Measurements from ENCODE around the gene HS3ST3A1. TPM values are rescaled to one million over a fixed set of nuclear protein-coding genes. Genes with fewer than 3 reads are reported as not detected.

The HS3ST3A1 gene
- total and polyA plus RNA-seq, 2 experiments from 2014 or later = 1.2 to 1.5 TPM

DNA sequence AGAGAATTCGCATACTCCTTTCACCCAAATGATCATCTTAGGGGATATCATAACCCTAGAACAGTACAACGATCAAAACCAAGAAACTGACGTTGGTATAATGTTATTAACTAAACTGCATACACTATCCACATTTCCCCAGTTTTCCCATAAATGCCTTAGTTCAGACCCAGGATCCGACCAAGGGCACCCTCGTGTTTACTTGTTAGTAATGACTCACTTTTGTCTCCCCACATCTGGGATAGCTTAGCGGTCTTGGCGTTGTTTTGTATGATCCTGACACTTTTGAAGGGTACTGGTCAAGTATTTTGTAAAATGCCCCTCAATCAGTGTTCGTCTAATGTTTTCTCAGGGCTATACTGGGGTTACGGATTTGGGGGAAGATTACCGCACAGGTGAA is 8.0 kb downstream of the HS3ST3A1 start:
- TF ChIP-seq, protein P1, sequence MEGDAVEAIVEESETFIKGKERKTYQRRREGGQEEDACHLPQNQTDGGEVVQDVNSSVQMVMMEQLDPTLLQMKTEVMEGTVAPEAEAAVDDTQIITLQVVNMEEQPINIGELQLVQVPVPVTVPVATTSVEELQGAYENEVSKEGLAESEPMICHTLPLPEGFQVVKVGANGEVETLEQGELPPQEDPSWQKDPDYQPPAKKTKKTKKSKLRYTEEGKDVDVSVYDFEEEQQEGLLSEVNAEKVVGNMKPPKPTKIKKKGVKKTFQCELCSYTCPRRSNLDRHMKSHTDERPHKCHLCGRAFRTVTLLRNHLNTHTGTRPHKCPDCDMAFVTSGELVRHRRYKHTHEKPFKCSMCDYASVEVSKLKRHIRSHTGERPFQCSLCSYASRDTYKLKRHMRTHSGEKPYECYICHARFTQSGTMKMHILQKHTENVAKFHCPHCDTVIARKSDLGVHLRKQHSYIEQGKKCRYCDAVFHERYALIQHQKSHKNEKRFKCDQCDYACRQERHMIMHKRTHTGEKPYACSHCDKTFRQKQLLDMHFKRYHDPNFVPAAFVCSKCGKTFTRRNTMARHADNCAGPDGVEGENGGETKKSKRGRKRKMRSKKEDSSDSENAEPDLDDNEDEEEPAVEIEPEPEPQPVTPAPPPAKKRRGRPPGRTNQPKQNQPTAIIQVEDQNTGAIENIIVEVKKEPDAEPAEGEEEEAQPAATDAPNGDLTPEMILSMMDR (IDR thresholded peaks at IDR 0.05; ENCODE audit: poor library complexity) = no peak
- TF ChIP-seq EZH2phosphoT487 (IDR thresholded peaks at IDR 0.05; ENCODE audit: low read depth, severe bottlenecking, unreplicated experiment) (no peak), EZH2 (IDR thresholded peaks at IDR 0.05; ENCODE audit: borderline replicate concordance) (no peak)
- H3K27ac ChIP-seq = no peak overlapping the region
- no peaks in the 10 kb centered on the region for H4K20me1 ChIP-seq (ENCODE audit: insufficient read depth, poor library complexity, severe bottlenecking)
- no peak for DNase-seq (ENCODE audit: low spot score)
- no peaks in the 10 kb centered on the region for H3K79me2 ChIP-seq
- H3K4me1 ChIP-seq (ENCODE audit: insufficient read depth) = peaks cover 4% of the 10 kb centered on the region
- no peaks in the 10 kb centered on the region for H3K9me3 ChIP-seq (ENCODE audit: low read depth)
- no peak overlapping the region for H3K4me2 ChIP-seq
- H3K27me3 ChIP-seq = peaks cover 2% of the 10 kb centered on the region
- H3K9me2 ChIP-seq (replicated peaks; ENCODE audit: insufficient read depth) = no peaks in the 10 kb centered on the region
- no peak overlapping the region for H2AFZ ChIP-seq
- no peak overlapping the region for H3K4me3 ChIP-seq
- 74% methylated on average over 10 of the region's 10 CpGs for WGBS (ENCODE audit: low lambda C conversion rate, missing lambda C conversion rate)
- no peaks in the 10 kb centered on the region for H3K36me3 ChIP-seq (replicated peaks; ENCODE audit: insufficient read depth, low read depth)

DNA sequence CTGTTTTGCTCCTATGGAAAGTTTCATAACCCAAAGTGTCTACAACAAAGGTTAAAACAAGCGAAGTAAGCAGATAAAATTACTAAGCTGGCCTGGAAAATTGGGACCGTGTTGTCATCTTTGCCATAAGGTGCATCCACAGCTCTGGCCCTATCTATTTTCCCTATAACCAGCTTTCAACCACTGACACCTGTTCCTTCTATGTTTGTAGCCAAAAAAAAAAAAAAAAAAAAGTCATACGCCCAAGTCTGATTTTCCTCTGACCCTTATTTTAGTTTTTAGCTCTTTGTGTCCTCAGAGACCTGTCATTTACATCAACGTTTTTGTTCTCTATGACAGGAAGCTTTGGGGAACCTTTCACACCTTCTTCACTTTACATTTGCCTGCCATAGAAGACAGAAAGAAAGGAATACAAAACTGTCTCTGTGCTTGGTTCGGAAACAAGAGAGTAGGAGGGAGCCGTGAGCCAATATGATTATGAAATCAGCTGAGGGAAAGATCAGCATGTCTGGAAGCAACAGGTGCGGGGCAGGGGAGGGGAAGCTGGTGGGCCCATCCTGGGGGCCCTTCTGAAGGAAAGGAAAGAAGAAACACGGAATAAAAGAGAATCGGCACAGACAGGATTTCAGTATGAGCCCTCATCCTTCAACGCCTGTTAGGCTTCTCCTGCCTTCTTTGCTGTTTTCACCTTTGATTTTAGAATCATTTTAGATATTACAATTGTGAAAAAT is 8.5 kb downstream of the HS3ST3A1 start:
- H4K20me1 ChIP-seq (ENCODE audit: insufficient read depth, poor library complexity, severe bottlenecking) = no peaks in the 10 kb centered on the region
- no peak for DNase-seq (ENCODE audit: low spot score)
- TF ChIP-seq, protein P1 (IDR thresholded peaks at IDR 0.05; ENCODE audit: poor library complexity) = no peak
- no peak for TF ChIP-seq EZH2 (IDR thresholded peaks at IDR 0.05; ENCODE audit: borderline replicate concordance)
- H2AFZ ChIP-seq = no peak overlapping the region
- no peaks in the 10 kb centered on the region for H3K9me3 ChIP-seq (ENCODE audit: low read depth)
- peaks cover 4% of the 10 kb centered on the region for H3K4me1 ChIP-seq (ENCODE audit: insufficient read depth)
- H3K4me3 ChIP-seq = no peak overlapping the region
- H3K36me3 ChIP-seq (replicated peaks; ENCODE audit: insufficient read depth, low read depth) = no peaks in the 10 kb centered on the region
- H3K9me2 ChIP-seq (replicated peaks; ENCODE audit: insufficient read depth) = no peaks in the 10 kb centered on the region
- H3K27ac ChIP-seq = no peak overlapping the region
- 85% methylated on average over 10 of the region's 10 CpGs for WGBS (ENCODE audit: low lambda C conversion rate, missing lambda C conversion rate)
- no peaks in the 10 kb centered on the region for H3K27me3 ChIP-seq
- peak overlapping the region; percentile 8 for H3K4me2 ChIP-seq
- no peaks in the 10 kb centered on the region for H3K79me2 ChIP-seq

DNA sequence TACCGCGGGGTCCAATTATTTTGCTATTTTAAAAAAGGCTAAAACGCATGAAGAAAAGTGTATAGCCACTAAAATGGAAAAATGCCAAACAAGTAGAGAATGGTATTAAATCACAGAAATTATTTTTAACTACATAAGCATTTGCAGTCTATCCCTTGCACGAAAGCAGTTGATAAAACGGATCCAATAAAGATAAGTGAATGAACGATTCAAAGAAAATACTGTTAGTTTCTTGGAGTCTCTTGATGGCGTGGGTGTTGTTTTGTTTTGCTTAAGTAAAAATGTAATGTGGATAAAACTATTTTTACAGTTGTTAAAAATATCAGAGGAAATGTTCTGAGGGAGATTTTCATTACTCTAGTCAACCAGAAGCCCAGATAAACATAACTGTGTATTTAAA is 9.3 kb downstream of the HS3ST3A1 start:
- Histone ChIP-seq H3K4me2 (peak overlapping the region; percentile 8), H3K79me2 (no peaks in the 10 kb centered on the region)

GRCh38 chr17:13590441-13590840 is 11.3 kb downstream of the HS3ST3A1 start:
- H3K4me1 ChIP-seq (ENCODE audit: insufficient read depth) = peaks cover 4% of the 10 kb centered on the region
- no peak overlapping the region for H2AFZ ChIP-seq
- WGBS (ENCODE audit: low lambda C conversion rate, missing lambda C conversion rate) = 93% methylated on average over 1 of the region's 1 CpG
- no peaks in the 10 kb centered on the region for H3K79me2 ChIP-seq
- H3K27ac ChIP-seq = no peak overlapping the region
- no peaks in the 10 kb centered on the region for H3K27me3 ChIP-seq
- no peaks in the 10 kb centered on the region for H3K9me2 ChIP-seq (replicated peaks; ENCODE audit: insufficient read depth)
- no peaks in the 10 kb centered on the region for H3K36me3 ChIP-seq (replicated peaks; ENCODE audit: insufficient read depth, low read depth)
- no peak overlapping the region for H3K4me3 ChIP-seq
- no peak for TF ChIP-seq EZH2 (IDR thresholded peaks at IDR 0.05; ENCODE audit: borderline replicate concordance)
- TF ChIP-seq, protein P1 (IDR thresholded peaks at IDR 0.05; ENCODE audit: poor library complexity) = no peak
- TF ChIP-seq EZH2phosphoT487 (IDR thresholded peaks at IDR 0.05; ENCODE audit: low read depth, severe bottlenecking, unreplicated experiment) = no peak
- H4K20me1 ChIP-seq (ENCODE audit: insufficient read depth, poor library complexity, severe bottlenecking) = no peaks in the 10 kb centered on the region
- H3K9me3 ChIP-seq (ENCODE audit: low read depth) = no peaks in the 10 kb centered on the region
- no peak overlapping the region for H3K4me2 ChIP-seq
- DNase-seq (ENCODE audit: low spot score) = no peak

More for the DNA sequence above, 9.3 kb downstream of the HS3ST3A1 start:
- Histone ChIP-seq H2AFZ (no peak overlapping the region), H4K20me1 (ENCODE audit: insufficient read depth, poor library complexity, severe bottlenecking) (no peaks in the 10 kb centered on the region), H3K9me2 (replicated peaks; ENCODE audit: insufficient read depth) (no peaks in the 10 kb centered on the region), H3K4me1 (ENCODE audit: insufficient read depth) (peaks cover 4% of the 10 kb centered on the region), H3K36me3 (replicated peaks; ENCODE audit: insufficient read depth, low read depth) (no peaks in the 10 kb centered on the region), H3K4me3 (no peak overlapping the region), H3K9me3 (ENCODE audit: low read depth) (no peaks in the 10 kb centered on the region), H3K27ac (no peak overlapping the region), H3K27me3 (no peaks in the 10 kb centered on the region)
- no peak for DNase-seq (ENCODE audit: low spot score)
- no peak for TF ChIP-seq EZH2 (IDR thresholded peaks at IDR 0.05; ENCODE audit: borderline replicate concordance)
- no peak for TF ChIP-seq EZH2phosphoT487 (IDR thresholded peaks at IDR 0.05; ENCODE audit: low read depth, severe bottlenecking, unreplicated experiment)
- 44% methylated on average over 7 of the region's 7 CpGs for WGBS (ENCODE audit: low lambda C conversion rate, missing lambda C conversion rate)
